Kidney capillary endothelial cell (primary cell): ENCODE results near the gene OTOGL.
"Not testable (repeated sequence)": the region's sequence is repeated elsewhere in the genome, so short reads cannot be mapped to it uniquely, and the experiment has no call there.

Experiments used
- DNase-seq: peaks from one replicate; pipeline ENCODE4 v3.0.0-alpha.2; 2018; ENCODE audit warnings: low spot score

OTOGL gene, protein sequence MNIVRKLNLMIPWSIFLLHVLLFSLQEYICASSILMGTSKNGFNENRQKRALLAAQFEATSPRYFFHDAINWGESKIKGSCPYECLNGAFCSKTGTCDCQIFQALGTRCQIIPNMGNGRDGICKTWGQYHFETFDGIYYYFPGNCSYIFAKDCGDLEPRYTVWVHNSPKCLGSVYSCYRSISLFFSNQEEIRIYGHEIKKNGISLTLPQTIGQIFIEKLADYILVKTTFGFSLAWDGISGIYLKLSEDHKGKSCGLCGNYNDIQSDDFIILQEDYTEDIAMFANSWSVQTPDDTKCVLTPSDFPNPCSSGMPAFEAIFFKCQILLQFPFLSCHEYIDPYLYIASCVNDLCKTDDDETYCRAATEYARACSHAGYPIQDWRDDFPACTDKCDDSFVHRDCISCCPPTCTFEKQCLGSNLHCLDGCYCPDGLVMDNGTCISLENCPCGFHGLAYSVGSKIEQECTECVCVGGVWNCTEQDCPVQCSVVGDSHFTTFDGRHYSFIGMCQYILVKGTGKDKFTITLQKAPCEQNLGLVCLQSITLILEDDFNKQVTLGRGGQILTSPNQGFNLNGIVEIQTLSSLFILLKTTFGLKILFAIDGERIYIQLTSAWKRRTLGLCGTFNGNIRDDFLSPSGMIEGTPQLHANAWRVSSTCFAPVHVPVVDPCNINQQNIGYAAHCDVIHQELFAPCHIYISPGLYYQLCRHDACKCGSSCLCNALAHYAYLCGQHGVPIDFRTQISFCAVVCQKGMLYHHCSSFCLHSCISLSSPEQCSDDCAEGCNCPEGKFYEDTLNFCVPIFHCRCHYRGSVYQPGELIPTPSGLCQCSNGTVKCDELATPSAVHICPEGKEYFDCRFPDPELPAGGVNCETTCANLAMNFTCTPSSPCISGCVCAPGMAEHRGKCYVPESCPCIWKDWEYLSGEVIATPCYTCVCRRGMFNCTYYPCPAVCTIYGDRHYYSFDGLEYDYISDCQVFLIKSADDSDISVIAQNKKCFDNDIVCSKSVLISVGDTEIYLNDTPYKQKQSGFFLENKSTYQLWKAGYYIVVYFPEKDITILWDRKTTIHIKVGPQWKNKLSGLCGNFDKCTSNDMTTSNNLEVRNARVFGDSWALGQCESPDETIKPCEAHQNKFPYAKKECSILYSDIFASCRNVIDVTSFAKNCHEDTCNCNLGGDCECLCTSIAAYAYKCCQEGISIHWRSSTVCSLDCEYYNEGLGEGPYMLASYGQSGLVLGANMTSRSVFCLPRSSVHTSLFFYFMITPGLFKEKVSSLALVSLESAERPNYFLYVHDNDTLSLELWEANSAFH (N-terminal part only)

GRCh38 chr12:80099259-80099658 is at the start of gene OTOGL:
TSS of gene OTOGL (plus strand) at chr12:80099537. CDS start at chr12:80209432, 109,895 bp downstream.
- DNase-seq: no peak

DNA sequence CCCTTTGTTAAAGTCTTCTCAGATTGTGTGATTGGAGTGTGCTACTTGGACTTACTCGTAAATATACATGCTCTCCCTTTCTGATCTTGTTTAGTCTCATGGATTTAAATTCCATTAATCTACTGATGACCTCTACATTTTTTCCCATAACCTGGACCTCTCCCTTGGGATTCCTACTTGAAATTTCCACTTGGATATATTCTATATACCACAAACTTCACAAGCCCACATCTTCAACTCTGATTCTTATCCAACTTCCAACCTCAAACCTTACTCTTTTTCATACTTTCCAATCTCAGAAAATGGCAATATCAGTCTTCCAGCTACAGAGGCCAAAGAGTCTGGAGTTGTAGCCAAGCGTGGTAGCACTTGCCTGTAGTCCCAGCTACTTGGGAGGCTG is 49.1 kb upstream of the OTOGL start:
- DNase-seq: no peak

GRCh38 chr12:80053051-80053790 is 46.1 kb upstream of the OTOGL start:
- DNase-seq: no peak

GRCh38 chr12:80056232-80056631 is 43.1 kb upstream of the OTOGL start:
- no peak for DNase-seq

DNA sequence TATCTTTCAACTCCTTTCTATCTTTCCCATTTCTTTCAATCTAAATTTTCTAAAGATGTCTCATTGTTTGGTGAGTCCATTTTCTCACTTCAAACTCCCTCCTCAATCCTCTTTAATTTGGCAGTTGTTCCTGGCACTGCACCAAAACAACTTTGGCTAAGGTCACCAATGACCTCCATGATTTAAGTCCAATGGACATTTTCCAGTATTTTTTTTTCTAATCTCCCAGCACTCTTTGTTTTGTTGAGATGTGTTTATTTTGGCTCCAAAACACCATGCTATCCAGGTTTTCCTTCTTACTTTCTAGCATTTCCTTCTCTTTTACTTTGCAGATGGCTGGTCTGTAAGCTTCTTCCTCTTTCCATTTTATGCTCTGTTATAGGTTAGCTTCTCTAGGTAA is 42.5 kb upstream of the OTOGL start:
- DNase-seq: no peak

- no peak for DNase-seq
These were observed 40.8 kb upstream of the OTOGL start for GRCh38 chr12:80058586-80058985.

GRCh38 chr12:80059102-80059501 is 40.2 kb upstream of the OTOGL start:
- no peak for DNase-seq

DNA sequence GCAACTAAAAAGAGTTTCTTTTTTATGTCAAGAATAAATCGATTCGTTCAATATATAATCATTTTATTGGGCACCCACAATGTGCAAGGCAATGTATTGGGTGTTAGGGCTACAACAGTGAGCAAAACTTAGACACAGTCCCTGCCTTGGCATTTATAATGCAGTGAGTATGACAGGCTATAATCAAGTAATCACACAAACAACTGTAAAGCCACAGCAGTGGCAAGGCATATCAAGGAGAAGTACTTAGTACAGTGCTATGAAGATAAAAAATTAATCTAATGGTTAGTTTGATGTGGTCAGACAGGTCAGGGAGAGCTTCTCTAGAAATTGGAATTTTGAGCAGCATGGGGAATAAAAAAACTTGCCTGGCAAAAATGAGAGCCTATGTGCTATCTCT is 39.5 kb upstream of the OTOGL start:
- DNase-seq: no peak

DNA sequence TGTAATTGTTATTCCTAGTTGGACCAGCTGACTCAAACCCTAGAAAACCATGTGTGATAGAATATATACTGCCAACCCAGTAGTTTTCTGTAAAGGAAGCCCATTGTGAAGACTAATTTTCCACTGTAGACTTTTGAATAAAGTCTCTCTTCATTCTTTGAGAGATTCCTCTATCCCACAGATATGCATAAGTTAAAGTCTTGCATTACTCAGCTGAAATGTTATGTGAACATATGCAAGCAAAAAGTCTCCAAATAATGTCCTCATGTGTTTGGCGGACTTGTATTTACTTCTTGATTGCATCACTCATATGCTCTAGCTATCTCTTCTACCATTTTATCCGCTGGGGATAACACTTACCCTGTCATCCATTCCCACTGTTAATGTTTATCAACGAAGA is 35.1 kb upstream of the OTOGL start:
- no peak for DNase-seq

DNA sequence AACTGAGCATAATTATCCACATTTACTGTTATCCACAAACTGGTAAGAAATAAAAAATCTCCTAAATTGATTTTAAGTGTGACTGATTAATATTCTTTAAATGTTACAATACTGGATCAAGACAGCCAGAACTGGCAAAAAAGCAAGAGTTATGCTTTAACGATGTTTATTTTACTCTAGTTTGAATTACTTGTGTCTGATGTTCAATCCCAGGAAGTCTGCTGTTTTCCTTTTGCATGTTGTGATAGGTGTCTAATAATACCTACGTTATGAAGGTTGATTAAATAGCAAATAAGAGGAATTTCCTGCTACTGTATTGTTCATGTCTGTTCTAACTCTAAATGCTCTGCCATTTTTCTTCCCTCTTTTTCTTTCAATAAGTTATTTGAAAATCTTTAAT is 34.4 kb upstream of the OTOGL start:
- DNase-seq: no peak

GRCh38 chr12:80068173-80068572 is 31.2 kb upstream of the OTOGL start:
- no peak for DNase-seq

DNA sequence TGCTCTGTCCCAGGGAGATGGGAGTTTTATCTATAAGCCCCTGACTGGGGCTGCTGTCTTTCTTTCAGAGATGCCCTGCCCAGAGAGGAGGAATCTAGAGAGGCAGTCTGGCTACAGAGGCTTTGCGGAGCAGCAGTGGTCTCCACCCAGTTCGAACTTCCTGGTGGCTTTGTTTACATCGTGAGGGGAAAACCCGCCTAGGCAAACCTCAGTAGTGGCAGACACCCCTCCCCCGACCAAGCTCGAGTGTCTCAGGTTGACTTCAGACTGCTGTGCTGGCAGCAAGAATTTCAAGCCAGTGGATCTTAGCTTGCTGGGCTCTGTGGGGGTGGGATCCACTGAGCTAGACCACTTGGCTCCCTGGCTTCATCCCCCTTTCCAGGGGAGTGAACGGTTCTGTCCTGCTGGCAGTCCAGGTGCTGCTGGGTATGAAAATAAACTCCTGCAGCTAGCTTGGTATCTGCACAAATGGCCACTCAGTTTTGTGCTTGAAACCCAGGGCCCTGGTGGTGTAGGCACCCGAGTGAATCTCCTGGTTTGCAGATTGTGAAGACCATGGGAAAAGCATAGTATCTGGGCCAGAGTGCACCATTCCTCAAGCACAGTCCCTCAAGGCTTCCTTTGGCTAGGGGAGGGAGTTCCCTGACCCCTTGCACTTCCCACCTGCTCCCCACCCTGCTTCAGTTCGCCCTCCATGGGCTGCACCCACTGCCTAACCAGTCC is 15.3 kb upstream of the OTOGL start:
- not testable (repeated sequence) for DNase-seq

GRCh38 chr12:80086025-80086424 is 13.3 kb upstream of the OTOGL start:
- no peak for DNase-seq

GRCh38 chr12:80087486-80088213 is 11.7 kb upstream of the OTOGL start:
- DNase-seq: no peak

DNA sequence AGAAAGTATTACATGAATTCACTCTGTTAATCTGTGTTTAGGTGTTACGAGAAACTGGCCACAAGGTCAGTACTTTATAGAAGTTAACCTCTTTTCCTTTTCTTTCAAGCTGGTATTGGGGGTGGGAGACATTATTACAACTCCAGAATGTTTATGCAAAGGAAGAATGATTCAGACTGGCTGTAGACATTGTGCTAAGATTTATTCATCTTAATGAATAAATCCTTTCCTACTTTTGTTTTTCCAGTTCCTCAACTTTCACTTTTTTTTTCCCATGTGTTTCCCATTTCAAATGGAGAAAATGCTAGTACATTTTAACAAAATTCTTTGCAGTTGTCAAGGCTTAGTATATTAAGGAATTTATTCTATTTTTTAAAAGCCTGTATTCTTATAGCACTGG is 1.3 kb downstream of the OTOGL start:
- DNase-seq: peak; percentile 66

- peak; percentile 30 for DNase-seq
These were observed 1.8 kb downstream of the OTOGL start for GRCh38 chr12:80101126-80101525.

DNA sequence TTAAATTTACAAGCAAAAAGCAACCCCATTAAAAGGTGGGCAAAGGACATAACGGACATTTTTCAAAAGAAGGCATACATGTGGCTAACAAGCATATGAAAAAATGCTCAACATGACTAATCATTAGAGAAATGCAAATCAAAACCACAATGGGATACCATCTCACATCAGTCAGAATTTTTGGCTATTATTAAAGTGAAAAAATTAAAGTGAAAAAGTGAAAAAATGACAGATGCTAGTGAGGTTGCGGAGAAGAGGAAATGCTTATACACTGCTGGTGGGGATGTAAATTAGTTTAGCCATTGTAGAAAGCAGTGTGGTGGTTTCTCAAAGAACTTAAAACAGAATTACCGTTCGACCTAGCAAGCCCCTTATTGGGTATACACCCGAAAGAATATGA is 7.9 kb downstream of the OTOGL start:
- DNase-seq: no peak

- DNase-seq: no peak
These were observed 17.4 kb downstream of the OTOGL start for GRCh38 chr12:80116735-80117134.

- DNase-seq: no peak
These were observed 19.4 kb downstream of the OTOGL start for GRCh38 chr12:80118565-80119324.
